Stimulated activated CD4-positive, alpha-beta T cell treated with anti-CD3 and anti-CD28 coated beads, Interleukin-4, amount 100 ng/mL, for 24 hours (primary cell): ENCODE results near the gene COL23A1.

Experiments
- DNase-seq: peaks from one replicate; pipeline ENCODE4 v3.0.0-alpha.2; 2020

Gene COL23A1

DNA sequence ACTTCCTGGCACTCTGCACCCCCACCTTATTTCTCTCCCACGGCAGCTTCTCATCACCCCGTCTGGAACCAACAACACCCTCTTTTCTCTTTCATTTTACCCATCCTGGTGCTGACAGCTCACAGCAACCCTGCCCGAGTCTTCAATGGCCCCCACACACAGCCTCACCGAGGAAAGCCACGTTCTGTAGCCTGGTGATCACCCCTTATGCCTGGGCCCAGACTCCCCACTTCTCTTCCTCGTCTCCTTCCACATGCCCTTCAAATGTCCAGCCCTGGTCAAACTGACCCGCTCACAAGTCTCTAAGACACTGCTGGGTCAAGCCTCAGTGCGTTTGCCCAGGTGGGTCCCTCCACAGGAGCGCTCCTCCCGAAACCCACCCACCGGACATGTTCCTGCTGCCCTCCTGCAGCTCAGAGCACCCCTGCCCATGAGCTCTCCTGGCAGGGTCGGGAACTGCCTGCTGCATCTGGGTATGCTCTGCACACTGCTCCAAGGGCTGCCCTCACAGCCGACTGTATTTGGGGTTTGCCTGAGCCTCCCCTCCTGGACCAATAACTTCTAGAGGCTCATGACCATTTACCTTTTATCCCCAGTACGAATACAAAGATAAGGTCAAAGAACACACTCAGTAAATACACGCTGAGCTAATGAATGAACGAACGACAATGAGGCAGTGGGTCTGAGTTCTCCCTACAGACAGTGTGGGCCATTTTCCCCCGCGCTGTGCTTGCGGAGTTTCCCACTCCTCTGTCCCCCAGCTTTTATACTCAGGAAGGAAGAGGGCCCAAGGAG is 202.9 kb downstream of the COL23A1 start:
- DNase-seq: no peak

DNA sequence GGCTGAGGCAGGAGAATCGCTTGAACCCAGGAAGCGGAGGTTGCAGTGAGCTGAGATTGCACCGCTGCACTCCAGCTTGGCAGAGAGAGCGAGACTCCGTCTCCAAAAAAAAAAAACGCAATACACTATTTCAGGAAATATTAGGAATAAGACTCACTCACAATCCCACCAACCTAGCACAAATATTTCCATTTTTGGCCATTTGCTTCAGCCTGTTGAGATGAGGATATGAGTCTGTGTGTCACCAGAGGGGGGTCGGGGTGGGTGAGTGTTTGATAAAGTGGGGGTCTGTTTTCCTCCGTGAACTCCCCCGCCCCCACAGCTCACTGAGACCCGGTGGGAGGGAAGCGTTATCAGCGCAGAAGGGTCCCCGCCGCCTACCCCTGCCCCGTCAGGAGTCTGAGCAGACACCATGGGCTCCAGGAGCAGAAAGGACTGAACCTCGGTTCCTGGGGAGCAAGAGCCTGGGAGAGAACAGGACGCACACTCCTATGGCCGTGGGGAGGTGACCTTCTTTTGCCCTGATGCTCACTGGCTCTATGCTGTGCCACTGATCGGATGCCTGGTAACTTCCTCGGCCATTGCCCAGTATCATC is 203.8 kb downstream of the COL23A1 start:
- no peak for DNase-seq

DNA sequence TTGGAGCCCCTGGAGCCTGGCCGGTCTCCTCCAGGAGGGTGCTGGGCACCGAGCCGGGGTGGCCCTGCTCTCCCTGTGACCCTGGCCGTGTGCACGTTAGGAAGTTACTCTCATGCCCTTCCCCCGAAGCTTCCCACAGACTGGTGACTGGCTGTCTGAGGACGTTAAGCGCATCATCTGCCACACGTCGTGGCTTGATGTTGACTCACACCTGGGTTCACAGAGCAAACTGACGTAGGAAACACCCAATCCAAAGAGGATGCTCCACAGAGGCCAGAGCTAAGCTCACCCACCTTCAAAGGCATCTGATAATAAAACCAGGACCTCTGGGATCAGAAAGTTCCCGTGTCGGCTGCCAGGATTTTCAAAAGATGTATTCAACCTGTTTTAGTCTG is 204.7 kb downstream of the COL23A1 start:
- no peak for DNase-seq

DNA sequence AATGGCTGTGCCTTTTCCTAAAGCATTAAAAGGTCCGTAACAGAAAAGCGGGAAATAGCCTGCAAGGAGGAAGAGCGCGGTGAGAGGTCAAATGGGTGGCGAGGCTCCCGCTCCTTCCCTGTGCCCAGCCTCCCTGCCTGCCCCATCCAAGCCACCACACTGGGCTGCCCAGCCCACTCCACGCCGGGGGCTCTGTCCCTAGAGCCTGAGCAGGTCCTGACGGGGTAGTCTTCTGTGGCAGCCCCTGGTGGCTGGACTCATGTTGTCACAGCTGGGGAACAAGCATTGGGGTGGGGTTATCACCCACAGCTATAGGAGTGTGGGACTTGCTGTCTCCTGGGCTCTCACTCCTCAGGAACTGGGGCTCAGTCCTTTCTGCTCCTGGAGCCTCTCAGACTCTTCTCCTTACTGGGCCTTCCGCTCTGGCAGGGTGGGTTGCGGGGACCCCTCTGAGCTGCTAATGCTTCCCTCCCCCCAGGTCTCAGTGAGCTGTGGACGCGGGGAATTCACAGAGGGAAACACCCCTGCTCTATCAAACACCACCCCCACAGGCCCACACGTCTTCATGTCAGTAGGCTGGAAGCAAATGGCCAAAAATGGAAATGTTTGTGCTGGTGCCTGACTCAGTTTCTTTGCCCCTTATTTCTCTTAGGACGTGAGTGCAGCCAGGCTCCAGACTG is 205.2 kb downstream of the COL23A1 start:
- DNase-seq: no peak

DNA sequence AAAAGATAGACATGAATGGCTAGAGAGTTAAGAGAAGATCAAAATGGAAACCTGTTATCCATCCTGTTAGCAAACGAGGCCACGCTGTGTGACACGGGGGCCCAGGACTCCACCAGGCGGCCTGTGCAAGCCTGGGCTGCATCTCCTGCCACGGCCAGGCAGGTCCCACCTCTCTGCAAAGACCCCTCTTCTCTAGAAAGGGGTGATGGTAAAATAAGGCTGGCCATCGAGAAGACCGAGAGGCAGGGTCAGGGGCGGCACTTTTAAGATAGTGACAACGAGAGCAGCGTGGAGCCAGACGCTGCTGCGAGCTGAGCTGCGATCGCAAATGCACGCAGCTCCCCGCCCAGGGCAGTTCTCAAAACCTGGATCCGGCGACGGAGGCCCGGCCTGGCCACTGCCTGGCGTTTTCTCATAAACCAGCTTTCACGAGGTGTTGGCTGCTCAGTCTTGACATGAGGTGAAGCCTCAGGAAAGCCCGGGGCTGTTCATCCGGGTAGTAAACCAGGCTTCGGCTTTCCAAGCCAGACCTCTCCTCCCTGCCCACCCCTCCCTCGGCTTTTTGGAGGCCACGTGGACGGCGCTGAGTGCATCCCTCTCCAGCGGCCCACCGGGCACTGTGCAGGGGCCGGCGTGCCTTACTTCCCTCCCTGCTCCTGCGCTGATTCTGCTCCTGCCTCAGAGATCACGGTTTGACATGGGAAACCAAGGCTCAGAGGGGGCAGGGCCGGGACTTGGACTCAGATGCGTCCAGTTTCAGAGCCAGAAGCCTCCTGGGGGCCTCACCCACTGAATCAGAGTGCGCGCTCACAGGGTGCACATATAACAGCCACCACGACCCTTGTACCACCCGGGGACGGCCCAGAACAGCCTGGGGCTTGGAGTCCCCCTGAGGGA is 206.0 kb downstream of the COL23A1 start:
- DNase-seq: no peak

DNA sequence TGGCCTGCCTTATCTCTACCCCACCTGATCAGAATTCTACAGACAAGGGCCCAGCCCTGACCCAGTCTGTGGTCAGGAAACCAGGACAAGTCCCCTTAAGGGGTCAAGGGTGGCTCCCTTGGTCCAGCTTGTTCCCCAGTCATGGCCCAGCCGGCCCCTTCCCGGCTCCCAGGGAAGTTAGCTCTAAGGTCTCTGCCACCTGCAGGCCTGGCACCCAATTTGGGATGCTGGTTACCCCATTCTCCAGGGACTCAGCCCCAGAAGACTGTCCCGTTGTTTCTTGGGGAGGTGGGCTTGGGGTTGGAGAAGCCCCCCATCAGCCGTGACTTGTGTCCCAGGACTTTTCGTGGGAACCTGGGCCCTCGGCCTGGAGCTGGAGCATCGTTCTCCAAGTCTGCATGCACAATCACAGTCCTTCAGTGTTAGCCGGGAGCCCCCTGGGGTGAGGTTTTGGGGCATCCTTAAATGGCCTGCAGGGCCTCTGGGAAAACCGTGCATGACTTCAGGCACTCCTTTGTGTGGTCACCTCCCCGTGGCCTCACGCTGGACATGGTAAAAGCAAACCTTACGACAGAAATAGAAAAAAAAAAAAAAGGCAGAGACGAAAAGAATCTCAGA is 206.8 kb downstream of the COL23A1 start:
- DNase-seq: no peak

DNA sequence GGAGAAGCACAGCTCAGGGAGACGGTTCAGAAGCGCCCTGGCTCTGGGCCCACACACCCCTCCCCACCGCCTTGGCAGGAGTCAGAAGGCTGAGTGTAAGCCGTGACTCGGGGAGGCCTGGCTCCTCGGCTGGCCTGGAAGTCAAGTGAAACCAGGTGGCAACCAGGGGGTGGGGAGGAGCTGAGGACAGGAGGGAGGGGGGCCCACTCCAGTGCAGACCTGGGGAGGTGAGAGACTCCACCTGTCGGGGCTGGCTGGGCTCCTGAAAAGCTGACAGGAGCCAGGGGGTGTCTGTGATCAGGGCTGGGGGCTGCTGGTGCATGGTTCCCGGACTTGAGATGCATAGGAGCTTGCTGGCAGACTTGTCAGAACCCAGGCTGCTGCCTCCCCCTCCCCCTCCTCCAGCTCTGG is 207.4 kb downstream of the COL23A1 start:
- DNase-seq: no peak

DNA sequence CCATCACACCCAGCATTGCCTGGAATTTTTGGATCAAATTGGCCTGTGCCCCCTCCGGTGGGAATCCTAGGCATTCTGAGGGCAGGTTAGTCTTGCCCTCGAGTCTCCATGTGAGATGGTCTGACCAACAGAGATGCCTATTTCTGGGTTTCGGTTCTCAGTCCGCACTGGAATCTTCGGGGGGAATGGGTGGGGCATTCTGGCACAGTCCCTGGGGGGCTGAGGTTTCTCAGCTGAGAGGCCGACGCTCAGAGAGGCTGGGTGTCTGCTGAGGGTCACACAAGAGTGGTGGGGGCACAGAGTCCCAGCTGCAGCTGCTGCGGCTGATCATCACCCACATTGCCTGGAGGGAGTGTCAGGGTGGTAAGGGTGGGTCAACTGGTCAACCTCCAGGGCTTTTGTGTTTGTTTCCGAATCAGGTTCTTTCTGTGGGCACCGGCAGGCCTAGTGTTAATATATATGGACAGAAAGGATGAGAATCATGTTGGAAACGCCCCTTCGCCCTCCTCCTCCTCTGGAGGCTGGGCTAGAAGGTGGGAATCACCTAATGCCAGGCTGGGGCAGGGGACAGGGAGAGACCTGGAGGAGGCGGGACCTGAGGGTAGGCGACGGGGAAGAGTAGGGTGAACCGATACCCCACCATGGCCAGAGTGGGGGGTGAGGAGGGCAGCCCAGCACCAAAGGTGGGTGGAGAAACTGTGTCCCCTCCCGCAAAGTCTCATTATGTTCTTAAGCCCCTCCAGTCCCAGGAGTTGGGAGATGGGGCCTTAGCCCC is 208.1 kb downstream of the COL23A1 start:
- no peak for DNase-seq

DNA sequence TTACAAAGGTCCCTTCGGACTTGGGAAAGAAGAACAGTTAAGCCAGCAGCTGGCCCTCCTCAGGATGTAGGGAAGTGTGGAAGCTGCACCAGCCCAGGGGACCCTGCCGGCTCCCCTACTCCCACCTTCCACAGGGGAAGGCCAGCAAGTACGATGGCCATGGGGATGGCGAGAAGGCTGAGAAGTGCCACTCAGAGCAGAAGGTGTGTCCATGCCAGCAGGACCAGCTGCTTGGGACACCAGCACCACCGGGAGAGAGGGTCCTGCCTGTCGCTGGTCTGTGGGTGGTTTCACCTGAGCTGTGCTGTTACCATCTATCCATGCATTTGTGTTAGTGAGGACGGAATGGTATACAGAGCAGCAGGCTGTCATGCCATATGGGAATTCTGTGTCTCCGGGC is 209.0 kb downstream of the COL23A1 start:
- DNase-seq: no peak

DNA sequence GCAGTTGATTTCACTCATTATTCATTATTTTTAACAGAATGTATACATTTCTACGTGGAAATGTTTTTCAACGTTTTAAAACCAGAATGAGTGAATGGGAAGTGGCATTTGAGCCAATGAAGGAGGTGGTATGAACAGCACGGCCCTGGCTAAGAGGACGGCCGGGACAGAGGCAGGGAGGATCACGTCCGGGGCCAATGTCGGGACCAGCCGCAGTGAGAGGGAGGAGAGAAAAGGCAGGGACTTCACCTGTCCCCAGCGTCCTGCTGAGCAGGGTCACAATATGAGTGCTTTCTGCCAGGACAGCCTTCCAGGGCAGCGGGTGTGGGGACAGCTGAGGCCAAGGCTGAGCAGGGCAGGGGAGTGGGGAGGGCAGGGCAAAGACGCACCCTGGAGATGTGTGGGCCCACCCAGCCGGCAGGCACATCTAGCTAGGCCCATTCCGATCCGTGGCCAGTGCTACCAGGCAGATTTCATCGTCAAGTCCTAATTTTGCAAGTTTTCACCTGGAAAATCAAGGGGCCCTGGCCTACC is 209.6 kb downstream of the COL23A1 start:
- no peak for DNase-seq

DNA sequence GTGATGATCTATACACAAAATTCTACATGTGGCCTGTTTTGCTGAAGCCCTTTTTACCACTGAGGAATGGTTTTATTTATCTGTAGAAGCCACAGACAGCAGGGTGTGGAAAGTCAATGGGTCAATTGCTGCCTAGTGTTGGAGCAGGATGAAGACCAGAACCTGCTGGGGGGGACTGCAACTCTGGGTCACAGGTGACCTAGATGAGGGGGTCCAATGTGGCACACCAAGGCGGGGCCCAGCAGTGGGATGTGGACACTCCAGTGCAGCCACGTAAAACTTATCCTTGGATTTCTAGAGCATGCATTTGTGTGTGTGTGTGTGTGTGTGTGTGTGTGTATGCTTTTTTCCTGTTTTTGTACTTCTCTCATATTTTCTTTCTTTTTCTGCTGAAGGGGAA is 210.1 kb downstream of the COL23A1 start:
- no peak for DNase-seq

DNA sequence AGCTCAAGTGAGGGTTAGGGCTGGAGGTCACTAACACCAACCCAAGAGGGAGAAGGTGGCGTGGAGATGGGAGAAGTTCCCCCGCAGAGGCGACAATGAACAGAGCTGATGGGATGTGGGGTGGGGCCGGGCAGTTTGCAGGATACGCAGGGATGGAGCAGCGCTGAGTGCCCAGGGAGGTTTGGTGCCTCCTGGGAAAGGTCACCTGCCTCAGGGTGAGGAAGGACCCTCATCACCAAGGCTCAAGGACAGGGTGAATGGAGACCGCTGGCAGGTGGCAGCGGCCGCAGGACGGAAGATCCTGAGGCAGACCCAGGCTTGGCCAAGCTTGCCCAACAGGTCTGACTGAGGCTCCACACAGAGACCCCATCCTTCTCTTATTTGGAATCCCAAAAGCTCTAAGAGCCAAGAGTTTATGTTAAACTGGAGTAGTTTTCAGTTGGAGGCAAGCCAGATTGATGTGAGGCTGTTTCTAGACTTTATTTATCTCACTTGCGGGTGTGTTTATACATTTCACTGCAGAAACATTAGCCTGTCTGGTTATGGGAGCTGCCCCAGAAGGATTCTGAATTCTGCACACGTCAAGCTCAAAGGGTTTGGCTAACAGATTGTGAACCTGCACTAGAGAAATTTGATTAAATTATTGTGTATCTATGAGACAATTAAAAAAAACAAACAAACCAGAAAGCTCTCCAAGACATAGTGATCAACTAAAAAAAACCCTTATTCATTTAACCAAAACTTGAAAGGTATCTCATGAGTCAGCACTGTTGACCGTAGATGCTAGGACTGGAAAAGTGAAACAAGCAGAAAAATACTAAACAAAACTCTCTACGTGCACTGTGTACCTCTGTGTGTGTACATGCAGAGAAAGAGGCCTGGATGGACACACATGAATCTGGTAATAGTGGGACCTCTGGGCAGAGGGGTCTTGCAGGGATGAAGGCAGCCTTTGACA is 211.4 kb downstream of the COL23A1 start:
- no peak for DNase-seq

DNA sequence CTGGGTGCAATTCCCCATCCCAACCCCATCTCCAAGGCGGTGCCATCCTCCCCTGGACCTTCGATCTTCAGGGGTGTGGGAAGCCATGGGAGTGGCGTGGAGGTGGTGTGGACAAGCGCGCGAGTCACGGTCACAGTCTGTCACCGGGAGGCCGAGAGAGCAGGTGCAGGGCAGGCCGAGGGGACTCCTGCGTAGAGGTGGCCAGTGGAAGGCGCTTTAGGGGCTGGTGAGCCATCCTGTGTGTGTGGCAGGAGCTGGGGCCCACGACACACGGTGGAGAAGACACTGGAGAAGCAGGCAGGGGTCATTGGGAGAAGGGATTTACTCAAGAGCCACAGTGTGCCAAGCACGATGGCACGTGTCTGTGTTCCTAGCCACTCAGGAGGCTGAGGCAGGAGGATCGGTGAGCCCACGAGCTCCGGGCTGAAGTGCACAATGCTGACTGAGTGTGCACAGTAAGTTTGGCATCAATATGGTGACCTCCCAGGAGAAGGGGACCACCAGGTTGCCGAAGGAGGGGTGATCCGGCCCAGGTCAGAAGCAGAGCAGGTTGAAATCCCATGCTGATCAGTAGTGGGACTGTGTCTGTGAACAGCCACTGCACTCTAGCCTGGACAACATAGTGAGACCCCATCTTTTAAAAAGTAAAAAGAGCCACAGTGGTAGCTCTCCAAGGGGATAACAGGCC is 212.5 kb downstream of the COL23A1 start:
- DNase-seq: no peak

DNA sequence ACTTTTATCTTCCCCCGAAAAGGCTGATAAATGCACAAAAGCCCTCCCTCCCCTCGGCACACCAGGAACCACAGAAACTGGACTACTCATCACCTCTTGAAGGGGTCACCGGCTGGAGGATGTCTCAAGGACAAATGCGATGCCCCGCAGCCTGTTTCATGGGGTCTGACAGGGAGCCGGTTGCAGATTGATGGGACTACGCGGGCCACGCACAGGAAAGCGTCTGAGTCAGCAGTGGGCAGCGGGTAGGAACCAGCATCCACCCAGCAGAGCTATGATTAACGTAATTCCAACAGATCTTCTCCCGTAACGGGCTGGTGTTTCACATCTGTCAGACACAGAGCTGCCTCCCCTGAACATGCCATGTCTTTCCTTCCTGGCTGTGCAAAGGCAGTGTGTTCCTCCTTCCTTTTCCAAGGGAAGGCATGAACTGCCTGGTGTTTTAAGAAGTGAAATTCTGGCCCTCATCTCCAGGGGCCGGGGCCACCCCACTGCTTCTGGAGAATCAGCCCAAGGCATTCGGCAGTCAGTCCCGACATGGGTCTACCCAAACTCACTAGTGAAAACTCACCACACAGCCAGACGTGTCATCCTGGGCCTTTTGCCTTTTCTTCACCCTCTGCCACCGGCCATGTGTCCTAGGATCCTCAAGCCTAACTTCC is 213.1 kb downstream of the COL23A1 start:
- DNase-seq: no peak

DNA sequence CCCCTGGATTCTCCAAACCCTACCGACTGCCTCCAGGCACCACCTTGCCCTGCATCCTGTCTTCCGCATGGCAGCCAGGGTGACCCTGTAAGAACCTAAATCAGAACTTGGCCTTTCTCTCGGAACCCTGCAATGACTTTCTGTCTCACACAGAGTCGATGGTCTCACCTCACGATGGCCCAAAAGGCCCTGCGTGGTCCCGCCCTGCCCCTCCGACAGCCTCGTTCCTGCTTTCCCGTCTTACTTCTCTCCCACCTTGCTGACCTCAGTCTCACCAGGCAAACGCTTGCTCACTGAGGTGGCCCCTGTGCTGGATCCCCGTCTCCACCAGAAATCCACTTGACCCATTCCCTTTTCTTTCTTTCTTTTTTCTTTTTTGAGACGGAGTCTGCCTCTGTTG is 214.8 kb downstream of the COL23A1 start:
- no peak for DNase-seq

DNA sequence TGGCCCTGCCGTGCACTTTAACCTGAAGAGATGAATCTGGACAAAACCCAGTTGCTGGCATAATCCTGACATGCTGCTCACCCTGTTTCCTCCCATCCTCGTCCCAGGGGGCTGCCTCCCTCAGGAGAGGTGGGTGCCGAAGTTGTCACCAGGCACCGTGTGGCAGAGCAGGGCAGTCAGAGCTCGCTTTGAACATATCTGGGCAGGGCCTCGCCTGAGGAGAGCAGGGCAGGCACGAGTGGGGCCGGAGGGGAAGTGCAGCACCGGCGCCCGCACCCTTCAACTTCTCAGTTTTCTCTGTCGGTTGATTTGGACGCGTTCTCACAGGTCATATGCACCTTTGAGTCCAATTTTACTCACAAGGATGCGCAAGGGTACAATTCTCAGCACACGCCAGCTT is 216.5 kb downstream of the COL23A1 start:
- DNase-seq: no peak

DNA sequence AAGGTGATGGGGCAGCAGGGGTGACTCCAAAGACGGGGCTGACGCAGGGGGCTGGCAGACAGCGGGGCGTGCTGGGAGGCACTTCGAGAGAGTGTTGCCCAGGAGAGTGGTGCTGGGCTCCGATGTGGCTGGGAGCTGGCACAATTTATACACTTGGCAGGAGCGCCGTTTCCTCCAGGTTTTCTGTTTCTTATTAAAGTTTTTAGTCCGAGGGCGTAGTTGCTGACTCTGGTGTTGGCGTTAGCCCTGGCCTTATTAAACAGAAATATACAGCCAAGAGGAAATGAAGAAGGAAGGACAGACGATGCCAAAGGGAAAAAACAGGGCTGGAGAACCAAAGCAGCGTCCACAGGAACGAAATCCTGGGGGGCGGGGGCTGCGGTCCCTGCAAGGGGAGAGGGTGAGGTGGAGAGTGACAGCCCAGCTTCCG is 218.0 kb downstream of the COL23A1 start:
- DNase-seq: no peak

DNA sequence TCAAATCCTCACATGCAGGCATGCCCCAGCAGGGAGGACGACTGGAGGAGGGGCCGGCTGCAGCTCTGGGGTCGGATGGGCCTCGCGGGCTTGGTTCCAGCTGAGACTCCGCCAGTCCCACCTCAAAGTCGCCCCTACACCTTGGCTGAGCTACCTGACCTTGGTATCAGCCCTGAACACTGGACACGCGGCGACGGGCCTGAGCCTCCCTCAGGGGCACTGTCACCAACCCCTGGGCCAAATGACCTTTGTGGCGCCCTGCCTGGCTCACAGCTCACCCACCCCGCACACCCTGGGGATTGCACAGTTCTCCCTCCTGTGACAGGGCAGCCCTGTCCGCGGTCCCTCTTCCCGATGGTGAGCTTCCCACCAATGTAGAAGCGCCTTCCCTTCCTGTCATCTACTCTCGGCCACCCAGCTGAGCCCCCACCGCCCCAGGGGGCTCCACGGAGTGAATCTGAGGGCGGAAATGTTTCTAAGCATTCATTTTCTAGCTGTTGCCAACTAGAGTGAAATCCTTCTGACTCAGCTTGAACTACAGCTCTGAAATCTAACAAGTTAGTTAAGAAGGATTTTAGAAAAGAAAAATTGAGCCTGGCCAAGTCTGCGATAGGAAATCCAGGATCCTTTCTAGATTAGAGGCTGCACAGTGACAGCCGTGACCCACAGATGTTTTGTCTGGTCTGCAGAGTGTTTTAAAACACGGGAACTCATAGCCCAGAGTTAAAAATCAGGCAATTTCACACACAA is 218.7 kb downstream of the COL23A1 start:
- no peak for DNase-seq
